GM21825 (cell line): ENCODE measurements around the gene DBX2.
"Not testable (repeated sequence)": the region's sequence is repeated elsewhere in the genome, so short reads cannot be mapped to it uniquely, and the experiment has no call there.

Experiments
- ATAC-seq: cut with Tn5 transposase; IDR thresholded peaks from one replicate; pipeline ENCODE4 v1.9.1; 2021; ENCODE audit warnings: mild to moderate bottlenecking, moderate library complexity; ENCODE audit not compliant: unreplicated experiment

The DBX2 gene

GRCh38 chr12:45050751-45051571 is at the start of gene DBX2:
Gene DBX2, minus strand, starts transcription at chr12:45051099. Its CDS starts 172 bp downstream, at chr12:45050927.
- ATAC-seq: no peak

GRCh38 chr12:45098766-45099165 is 47.9 kb upstream of the DBX2 start:
- ATAC-seq: no peak

- not testable (repeated sequence) for ATAC-seq
Measured at GRCh38 chr12:45095417-45095816, 44.5 kb upstream of the DBX2 start.

GRCh38 chr12:45093051-45093450 is 42.2 kb upstream of the DBX2 start:
- ATAC-seq: no peak

GRCh38 chr12:45089411-45090075 is 38.6 kb upstream of the DBX2 start:
- no peak for ATAC-seq

- no peak for ATAC-seq
Measured at GRCh38 chr12:45088608-45089007, 37.7 kb upstream of the DBX2 start.

GRCh38 chr12:45084248-45084647 is 33.3 kb upstream of the DBX2 start:
- not testable (repeated sequence) for ATAC-seq

- no peak for ATAC-seq
Measured at GRCh38 chr12:45077251-45077650, 26.4 kb upstream of the DBX2 start.

GRCh38 chr12:45076417-45077026 is 25.6 kb upstream of the DBX2 start:
- ATAC-seq: no peak

GRCh38 chr12:45075587-45076282 is 24.8 kb upstream of the DBX2 start:
- no peak for ATAC-seq

GRCh38 chr12:45065125-45065626 is 14.3 kb upstream of the DBX2 start:
- ATAC-seq: no peak

- ATAC-seq: no peak
Measured at GRCh38 chr12:45060976-45061375, 10.1 kb upstream of the DBX2 start.

GRCh38 chr12:45051572-45052125 is 750 bp upstream of the DBX2 start:
- no peak for ATAC-seq

GRCh38 chr12:45049912-45050750 is 768 bp downstream of the DBX2 start:
- no peak for ATAC-seq

GRCh38 chr12:45042599-45042998 is 8.3 kb downstream of the DBX2 start:
- ATAC-seq: no peak

GRCh38 chr12:45040977-45041376 is 9.9 kb downstream of the DBX2 start:
- no peak for ATAC-seq

- no peak for ATAC-seq
Measured at GRCh38 chr12:45039757-45040156, 11.1 kb downstream of the DBX2 start.

- no peak for ATAC-seq
Measured at GRCh38 chr12:45034861-45035265, 16.0 kb downstream of the DBX2 start.

- ATAC-seq: no peak
Measured at GRCh38 chr12:45017916-45018315, 33.0 kb downstream of the DBX2 start.

GRCh38 chr12:45014396-45014795 is 36.5 kb downstream of the DBX2 start:
- ATAC-seq: no peak
